HG03175 (cell line): ENCODE data around the gene NPHS1.
"Not testable (repeated sequence)": the region's sequence is repeated elsewhere in the genome, so short reads cannot be mapped to it uniquely, and the experiment has no call there.

ENCODE experiments used
- ATAC-seq: cut with Tn5 transposase; IDR thresholded peaks from one replicate; pipeline ENCODE4 v1.9.1; 2021; ENCODE audit warnings: mild to moderate bottlenecking, moderate library complexity; ENCODE audit not compliant: unreplicated experiment

NPHS1 gene

DNA sequence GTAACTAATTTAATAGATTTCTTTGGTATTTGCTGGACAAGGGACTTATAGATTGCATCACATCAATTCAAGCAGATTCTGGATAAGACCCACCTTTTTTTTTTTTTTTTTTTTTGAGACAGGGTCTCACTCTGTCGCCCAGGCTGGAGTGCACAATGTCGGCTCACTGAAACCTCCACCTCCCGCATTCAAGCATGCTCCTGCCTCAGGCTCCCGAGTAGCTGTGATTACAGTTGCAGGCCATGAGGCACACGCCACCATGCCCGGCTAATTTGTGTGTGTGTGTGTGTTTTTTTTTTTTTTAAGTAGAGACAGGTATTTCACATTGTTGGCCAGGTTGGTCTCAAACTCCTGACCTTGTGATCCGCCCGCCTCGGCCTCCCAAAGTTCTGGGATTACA, 35.5 kb downstream of the NPHS1 start:
- ATAC-seq = no peak

DNA sequence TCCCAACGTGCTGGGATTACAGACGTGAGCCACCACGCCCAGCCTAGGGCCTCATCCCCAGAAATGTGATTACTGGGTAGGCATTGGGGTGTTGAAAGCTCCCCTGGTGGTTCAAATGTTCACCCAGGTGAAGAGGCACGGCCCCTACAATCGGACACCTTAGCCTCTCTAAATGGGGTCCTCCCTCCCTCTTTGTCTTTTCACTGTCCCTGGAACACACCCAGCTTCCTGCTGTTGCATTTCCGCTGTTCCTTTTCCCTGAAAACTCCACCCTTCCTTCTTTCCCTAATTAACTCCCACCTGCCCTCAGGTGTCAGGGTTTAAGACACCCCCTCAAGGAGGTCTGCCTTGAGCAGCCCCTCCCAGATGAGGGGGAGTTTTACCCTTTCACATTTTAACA, 36.0 kb downstream of the NPHS1 start:
- ATAC-seq = no peak

DNA sequence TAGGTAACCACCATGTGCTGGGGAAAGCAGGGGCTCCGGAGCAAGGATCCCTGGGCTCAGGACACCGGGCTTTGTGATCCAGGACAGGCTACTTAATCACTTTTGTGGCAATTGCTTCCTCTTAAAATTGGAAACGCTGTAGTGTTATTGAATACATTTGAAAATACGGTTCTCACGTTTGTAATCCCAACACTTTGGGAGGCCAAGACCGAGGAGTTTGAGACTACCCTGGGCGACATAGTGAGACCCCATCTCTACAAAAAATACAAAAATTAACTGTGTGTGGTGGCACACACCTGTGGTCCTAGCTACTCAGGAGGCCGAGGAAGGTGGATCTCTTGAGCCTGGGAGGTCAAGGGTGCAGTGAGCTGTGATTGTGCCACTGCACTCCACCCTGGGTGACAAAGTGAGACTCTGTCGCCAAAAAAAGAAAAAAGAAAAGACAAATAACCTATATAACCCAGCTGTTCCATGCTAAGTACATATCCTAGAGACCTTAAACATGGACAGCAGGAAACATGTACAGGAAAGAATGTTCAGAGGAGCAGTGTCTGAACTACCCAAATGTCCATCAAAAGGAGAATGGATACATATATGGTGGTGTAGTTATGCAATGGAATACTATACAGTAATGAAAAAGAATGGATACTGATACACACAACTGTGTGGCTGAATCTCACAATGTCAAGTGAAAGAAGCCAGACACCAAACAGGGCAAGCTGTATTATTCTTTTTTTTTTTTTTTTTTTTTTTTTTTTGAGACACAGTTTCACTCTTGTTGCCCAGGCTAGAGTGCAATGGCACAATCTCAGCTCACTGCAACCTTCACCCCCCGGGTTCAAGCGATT, 39.0 kb downstream of the NPHS1 start:
- no peak for ATAC-seq

DNA sequence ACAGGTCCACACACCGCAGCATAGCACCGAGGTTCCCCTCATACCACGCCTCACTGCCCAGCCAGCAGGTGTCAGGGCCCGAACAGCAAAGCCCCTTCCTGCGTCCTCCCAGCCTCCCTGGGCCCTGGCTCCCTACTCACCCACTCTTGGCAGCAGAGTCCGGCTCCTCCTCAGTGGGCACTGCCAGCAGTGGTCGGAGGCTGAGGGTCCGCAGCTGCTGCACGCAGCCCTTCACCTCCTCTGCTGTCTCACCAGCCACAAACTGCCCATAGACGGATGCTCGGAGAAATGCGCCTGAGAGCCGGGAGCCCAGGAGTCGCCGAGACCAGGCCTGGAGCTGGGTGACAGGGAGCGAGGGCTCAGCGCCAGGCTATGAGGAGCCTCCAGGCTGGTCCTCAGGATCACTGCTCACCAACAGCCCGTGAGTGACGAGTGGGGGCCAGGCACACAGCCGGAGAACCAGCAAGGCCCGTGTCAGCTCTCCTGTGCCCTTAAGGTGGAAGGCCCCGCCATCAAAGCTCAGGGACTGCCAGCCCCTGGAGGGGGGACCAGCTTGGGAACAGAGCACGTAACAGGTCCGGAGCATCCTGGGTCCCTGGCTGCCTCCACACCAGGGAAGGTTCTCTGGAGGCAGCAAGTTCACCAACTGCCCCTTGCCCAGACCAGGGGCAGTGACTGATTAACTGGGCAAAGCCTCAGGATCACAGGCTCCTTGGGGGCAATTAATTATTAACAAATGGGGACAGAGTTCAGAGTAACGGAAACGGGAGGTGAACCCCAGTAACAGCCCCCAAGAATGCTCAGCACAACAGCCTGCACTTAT, 39.9 kb downstream of the NPHS1 start, which contains the start of gene PRODH2:
Gene PRODH2, minus strand, starts transcription at position 626 of the 823 bp plus-strand sequence. Its CDS starts 40 bp downstream, at position 586.
- ATAC-seq = no peak

DNA sequence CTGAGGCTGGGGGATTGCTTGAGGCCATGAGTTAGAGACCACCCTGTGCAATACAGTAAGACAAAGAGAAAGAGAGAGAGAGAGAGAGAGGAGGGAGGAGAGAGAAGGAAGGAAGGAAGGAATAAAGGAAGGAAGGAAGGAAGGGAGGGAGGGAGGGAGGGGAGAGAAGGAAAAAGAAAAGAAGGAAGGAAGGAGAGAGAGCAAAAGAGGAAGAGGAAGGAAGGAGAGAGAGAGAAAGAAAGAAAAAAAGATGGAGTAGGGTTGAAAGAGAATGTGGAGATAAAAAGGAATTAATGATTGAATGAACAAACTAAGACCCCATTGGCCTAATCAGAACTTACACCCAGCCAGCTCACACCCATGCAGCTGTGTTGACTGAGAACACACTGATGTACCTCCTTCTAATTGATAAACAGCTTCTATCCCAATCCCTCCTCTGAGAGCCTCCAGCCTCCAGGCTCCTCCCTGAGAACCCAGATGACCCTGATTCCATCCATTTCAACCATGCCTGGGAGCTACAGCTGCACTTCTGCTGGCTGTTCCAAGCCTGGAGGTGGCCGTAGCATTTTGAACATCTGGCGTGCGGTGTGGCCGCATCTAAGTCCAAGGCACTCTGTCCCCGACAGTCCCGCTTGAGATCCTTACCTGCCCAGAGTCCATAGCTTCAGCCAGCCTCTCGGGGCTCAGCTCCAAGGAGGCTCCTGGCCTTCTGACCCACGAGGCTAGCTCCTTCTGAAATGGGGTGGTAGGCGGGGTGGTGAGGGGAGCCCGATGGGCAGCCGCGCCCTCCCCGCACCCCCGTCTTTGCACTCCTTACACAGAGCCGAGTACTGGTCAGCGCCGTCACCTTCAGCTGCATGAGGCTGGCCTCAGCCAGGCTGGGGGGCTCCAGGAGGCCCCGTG, 40.7 kb downstream of the NPHS1 start:
- no peak for ATAC-seq

DNA sequence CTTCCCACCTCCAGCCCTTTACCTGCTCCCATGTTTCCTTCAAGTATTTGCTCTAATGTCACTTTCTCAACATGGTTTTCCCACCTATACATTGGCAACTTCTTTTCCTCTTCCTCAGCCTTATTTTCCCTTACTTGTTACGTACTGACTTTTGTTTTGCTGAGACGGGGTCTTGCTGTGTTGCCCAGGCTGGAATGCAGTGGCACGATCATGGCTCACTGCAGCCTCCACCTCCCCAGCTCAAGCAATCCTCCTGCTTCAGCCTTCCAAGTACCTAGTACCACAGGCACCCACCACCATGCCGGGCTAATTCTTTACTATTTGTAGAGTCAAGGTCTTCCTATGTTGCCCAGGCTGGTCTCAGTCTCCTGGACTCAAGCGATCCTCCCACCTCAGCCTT, 44.7 kb downstream of the NPHS1 start:
- ATAC-seq = no peak

DNA sequence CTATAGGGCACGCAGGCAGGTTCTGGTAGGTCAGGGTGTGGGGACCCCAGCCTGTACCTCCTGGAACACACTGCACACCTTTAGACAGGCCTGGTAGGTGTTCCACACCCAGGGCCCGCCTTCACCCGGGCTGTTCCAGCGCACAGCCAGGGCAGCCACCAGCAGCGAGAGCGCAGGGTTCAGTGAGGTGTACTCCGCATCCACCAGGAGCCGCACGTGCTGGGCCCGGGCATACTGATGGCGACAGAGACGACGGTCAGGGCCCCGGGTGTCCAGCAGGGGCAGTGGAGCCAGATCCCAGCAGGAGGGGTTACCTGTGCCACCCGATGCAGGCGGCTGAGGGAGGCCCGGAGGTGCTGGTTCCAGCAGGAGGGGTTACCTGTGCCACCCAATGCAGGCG, 45.7 kb downstream of the NPHS1 start:
- no peak for ATAC-seq

DNA sequence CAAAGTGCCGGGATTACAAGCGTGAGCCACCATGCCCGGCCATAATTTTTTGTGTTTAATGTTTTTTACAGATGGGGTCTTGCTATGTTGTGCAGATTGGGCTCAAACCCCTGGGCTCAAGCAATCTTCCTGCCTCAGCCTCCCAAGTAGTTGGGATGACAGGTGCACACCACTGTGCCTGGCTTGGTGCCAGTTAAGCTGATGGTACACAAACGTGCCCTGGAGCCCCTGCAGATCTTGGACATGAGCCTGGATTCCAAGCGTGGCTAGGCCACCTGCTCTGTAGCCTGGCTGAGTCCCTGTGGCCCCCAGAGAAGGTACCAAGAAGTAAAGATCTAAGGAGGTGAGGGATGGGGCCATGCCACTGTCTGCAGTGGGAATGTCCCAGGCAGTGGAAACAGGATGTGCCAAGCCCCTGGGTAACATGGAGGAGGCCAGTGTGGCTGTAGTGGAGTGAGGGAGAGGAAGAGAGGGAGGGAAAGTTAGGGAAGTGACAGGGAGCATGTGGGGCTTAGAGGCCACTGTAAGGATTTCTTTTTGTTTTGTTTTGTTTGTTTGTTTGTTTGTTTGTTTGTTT, 46.7 kb downstream of the NPHS1 start:
- no peak for ATAC-seq

DNA sequence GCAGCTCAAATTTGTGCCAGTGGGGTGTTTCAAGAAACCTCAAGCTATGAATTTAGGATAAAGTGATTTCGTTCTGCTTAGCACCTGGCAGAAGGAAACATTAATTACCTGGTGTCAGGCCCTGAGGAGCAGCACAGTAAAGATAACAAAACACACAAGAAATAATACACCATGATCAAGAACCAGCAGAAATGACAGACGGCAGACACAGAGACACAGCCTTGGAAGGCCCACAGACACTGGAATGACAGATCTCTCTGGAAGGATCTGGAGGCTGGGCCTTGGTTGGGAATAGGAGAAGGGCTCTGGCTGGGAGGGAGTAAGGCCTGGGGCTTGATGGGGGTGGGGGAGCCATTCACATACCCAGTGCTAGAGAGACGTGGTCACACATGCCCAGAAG, 50.5 kb downstream of the NPHS1 start:
- ATAC-seq = no peak

DNA sequence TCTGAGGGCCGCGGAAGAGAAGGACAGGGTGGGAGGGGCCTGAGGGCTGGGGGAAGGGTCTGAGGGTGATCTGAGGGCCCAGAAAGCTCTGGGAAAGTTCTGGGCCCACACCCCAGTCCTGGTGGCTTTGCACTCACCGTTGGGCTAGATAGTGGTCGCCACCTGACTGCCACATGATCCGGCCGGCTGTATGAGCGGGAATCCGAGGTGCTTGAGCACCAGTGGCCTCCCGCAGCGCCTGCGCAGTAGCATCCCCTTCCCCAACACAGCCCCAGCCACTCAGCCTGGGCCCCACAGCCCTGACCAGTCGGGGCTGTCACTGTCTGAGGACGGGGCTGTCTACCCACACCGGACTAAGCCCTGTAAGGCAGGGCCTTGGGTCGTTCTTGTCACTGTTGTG, 54.6 kb downstream of the NPHS1 start:
- no peak for ATAC-seq

DNA sequence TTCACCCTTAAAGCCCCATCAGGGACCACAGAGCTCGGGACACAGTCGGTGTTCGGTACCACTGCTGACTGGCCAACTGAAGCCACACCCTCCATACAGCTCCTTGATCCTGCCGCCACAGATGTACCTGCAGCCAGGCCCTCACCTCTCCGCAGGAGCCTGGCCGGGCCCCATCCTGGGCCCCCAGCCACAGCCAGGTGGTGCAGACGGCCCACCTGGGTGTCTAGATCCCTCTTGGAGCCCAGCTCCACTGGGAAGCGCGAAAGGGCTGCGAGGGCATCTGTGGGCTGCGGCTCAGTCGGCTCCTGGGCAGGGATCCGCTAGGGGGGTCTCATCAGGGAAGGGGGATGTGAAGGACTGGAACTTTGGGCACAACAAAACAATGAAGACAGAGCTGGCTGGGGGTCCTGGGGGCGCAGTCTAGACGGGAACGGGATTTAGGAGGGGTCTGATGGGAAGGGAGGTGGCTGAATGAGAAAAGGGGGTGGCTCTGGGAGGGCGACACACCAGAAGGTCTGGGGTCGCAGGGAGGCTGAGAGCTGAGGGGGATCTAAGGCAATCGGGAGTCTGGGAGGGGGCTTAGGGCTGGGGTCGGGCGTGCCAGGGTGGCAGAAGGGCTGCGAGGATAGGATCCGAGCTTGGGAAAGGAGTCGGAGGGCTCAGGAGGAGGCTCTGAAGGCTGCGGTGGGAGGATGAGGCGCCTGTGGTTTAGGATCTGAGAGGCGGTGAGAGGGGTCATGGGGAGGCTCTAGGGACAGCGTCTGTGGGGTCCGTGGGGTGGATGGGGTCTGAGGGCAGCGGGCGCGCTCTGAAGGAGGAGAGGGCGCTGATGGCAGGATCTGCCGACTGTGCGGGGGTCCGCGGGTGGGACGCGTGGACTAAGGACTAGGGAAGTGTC, 55.4 kb downstream of the NPHS1 start:
- ATAC-seq = no peak

DNA sequence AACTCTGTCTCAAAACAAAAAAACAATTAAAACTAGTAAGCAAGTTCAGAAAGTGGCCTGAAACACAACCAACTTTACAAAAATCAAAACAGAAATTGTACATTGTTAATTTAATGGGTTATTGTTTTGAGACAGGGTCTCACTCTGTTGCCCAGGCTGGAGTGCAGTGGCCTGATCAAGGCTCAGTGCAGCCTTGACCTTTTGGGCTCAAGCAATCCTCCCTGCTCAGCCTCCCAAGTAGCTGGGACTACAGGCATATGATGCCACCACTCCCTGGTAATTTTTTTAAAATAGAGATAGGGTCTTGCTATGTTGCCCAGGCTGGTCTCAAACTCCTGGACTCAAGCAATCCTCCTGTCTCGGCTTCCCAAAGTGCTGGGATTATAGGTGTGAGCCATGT, 56.7 kb downstream of the NPHS1 start:
- not testable (repeated sequence) for ATAC-seq

DNA sequence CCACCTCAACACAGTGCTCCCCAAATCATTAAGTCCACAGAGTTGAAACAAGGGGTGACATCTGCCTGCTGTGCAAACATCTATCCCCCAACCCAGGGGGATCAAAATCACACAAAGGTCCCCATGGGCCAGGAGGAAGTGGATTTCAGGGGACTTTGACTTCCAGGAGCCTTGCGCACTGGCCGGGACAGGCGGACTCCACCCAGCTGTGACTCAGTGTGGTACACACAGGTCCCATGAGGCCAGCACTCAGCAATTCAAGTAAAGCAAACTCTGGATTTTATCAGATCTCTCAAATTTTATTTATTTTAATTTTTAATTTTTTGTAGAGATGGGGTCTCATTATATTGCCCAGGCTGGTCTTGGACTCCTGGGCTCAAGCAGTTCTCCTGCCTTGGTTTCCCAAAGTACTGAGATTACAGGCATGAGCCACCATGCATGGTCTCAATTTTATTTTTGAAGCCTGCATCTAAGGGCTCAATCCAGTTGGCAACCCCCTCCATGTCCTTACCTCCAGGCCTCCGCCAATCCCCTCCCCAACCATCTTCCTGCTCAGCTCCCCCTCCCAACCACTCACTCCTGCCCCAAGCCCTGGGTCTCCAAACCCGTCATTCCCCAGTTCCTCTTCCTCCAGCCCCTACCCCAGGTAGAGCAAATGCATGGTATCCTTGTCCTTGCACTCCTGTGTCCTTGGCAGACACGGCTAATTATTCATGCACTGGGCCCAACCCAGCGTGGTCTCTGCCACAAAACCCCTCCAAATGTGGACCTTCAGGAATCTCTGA, 58.7 kb downstream of the NPHS1 start:
- no peak for ATAC-seq

DNA sequence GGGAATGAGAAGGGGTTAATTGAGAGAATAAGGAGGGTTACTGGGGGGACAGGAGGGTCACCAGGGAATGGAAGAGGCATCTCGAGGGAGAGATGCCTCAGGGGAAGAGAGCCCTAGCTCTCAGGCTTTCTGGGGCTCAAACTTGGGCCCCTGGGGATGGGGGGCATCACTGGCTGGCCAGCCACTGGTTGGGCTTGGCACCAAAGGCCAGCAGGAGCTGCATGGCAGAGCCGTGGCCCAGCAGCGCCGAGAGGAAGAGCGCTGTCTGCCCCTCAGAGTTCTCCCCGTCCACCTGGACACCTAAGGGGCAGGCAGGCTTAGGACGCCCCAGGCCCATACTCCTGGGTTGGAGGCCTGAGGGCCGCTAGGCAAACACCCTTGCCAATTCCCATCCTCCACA, 59.4 kb downstream of the NPHS1 start:
- ATAC-seq = no peak

DNA sequence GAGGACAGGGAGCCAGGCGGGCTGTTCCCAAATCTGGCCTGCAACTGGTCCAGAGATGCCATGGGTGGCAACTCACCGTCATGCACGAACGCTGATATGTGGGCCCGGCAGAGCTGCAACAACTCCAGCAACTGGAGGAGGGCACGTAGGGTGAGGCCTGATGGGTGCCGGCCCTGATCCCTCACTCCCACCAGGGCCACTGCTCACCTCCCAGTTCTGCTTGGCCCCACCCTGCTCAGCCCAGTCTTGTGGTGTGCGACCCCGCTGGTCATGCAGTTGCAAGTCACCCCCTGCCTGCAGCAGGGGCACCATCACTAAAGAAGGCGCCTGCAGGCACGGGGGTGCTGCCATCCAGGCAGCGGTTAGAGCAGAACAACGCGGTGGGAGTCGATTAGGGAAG, 60.0 kb downstream of the NPHS1 start:
- ATAC-seq = no peak

DNA sequence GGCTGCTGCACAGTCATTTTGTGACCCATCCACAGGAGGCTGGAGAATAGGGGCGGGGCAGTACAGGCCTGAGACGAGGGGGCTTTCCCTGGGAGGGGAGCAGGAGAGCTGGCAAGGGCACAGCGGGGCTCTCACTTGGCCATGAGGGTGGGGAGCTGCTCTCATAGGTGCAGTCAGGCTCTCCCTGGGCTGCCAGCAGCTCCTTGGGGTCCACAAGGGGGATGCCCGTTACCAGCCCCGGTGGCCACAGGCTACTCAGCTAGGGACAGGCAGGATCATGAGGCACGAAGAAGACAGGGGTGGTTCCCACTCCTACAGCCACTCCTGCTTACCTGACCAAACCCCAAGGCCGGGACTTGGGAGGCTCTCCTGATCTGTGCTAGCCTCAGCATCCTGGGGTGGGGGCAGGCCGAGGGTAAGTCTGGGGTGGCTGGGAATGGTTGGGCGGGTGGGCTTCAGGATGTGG, 60.5 kb downstream of the NPHS1 start:
- ATAC-seq = no peak

DNA sequence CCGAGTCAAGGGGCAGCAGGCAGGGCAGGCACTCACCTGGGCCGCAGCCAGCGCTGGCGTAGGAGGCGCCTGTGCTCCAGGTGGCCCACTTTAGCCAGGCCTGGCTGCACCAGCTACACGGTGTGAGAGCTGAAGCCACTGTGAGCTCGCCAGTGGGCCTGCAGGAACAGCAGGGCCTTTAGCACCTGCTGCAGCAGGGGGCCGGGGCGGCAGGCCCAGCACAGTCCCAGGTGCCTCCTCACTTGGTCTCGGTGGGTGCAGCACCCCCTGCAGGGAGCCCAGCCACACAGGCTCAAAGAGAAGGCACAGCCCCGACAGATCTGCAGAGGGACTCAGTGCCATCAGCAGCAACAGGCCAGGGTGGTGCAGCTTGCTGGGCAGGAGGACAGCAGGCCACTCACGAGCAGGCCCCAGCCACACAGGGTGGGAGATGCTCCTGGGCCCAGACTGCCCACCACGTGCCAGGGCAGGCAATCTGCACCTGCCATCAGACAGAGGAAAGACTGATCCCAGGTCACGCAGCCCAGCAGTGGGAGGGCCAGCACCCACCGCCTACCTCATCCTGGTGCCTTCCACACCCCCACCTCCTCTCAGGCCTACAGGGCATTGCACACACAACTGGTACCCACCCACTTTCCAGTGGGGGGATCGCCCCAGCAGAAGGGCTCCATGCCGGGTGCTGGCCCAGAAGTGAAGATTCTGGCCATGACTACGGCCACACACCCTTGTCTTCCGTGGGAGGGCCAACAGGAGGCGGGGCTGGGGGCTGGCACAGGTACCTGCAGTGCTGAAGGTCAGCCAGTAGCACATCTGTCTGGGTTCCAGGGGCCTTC, 61.1 kb downstream of the NPHS1 start:
- no peak for ATAC-seq
